ENCODE measurements around the gene IRX3.

Gene IRX3

GRCh38 chr16:54275956-54276355, 10.6 kb downstream of the IRX3 start:
- TF ChIP-seq CTCF (IDR thresholded peaks at IDR 0.05; ENCODE audit: low read length, missing control alignments): no peak
- H3K4me3 ChIP-seq (replicated peaks; ENCODE audit: low read depth, low read length): no peak overlapping the region
- no peak for DNase-seq (ENCODE audit: low read depth)

- TF ChIP-seq CTCF (IDR thresholded peaks at IDR 0.05; ENCODE audit: low read length, missing control alignments): no peak
- DNase-seq (ENCODE audit: low read depth): no peak
- H3K4me3 ChIP-seq (replicated peaks; ENCODE audit: low read depth, low read length): no peak overlapping the region
Observed at GRCh38 chr16:54273566-54273965, 13.0 kb downstream of the IRX3 start.

DNA sequence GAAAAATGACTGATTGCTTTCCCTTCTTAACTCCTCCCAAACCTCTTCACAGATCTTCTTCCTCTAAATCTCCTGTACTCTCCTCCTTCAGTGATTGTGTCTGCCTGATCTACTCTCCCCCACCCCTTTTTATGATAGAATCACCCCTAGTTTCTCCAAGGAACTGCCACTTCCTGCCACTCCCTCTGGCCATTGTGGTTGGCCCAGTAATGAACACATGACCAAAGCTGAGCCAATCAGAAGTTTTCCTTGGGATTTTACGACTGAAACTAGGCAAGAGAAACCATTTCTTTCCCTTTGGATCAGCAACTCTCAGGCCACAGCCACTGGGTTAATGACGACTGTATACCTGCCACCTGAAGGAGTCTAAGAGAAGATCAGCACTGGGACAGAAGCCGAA, 15.9 kb downstream of the IRX3 start:
- TF ChIP-seq CTCF (IDR thresholded peaks at IDR 0.05; ENCODE audit: low read length, missing control alignments): no peak
- H3K4me3 ChIP-seq (replicated peaks; ENCODE audit: low read depth, low read length): no peak overlapping the region
- no peak for DNase-seq (ENCODE audit: low read depth)

DNA sequence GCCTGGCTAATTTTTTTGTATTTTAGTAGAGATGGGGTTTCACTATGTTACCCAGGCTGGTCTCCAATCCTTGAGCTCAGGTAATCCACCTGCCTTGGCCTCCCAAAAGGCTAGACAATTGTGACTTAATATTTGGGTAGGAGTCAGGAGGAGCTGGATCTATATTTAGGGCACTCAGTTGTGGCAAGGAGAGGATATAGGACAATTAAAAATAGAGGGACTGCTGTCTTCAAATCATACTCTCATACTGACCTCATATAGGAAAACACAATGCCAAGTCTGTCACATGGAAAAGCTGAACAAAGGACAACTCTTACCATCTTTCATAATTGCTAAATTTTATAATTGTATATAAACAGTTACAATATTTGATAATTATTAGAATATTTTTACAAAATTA, 17.1 kb downstream of the IRX3 start:
- TF ChIP-seq CTCF (IDR thresholded peaks at IDR 0.05; ENCODE audit: low read length, missing control alignments): no peak
- no peak overlapping the region for H3K4me3 ChIP-seq (replicated peaks; ENCODE audit: low read depth, low read length)
- no peak for DNase-seq (ENCODE audit: low read depth)

DNA sequence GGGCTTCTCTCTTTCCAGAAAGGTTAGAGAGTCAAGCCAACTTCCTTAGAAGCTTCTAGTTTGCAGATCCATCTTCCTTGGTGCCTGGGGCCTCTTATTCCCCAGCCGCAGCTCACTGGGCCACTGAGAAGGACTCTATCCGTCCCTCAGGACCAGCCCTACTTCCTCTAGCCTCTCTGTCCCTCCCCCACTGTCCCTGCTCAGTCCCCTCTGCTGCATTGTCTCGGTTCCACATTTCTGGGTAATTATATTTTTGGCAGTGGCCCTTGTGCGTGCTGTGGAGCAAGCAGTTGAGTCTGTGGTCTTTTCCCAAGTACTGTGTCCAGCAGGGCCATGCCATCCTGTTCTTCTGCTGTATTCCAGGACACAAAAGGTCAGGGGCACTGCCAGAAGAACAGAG, 17.8 kb downstream of the IRX3 start:
- TF ChIP-seq CTCF (IDR thresholded peaks at IDR 0.05; ENCODE audit: low read length, missing control alignments): no peak
- H3K4me3 ChIP-seq (replicated peaks; ENCODE audit: low read depth, low read length): no peak overlapping the region
- no peak for DNase-seq (ENCODE audit: low read depth)

- no peak overlapping the region for H3K4me3 ChIP-seq (replicated peaks; ENCODE audit: low read depth, low read length)
- no peak for TF ChIP-seq CTCF (IDR thresholded peaks at IDR 0.05; ENCODE audit: low read length, missing control alignments)
- DNase-seq (ENCODE audit: low read depth): no peak
Observed at GRCh38 chr16:54268340-54268739, 18.2 kb downstream of the IRX3 start.

- DNase-seq (ENCODE audit: low read depth): peak; percentile 51
- TF ChIP-seq CTCF (IDR thresholded peaks at IDR 0.05; ENCODE audit: low read length, missing control alignments): no peak
- no peak overlapping the region for H3K4me3 ChIP-seq (replicated peaks; ENCODE audit: low read depth, low read length)
Observed at GRCh38 chr16:54266363-54266955, 20.1 kb downstream of the IRX3 start.

Data from fibroblast of pulmonary artery (primary cell).